ENCODE measurements around the gene ZBED4. TPM values are rescaled to one million over a fixed set of nuclear protein-coding genes. Genes with fewer than 3 reads are reported as not detected.

The ZBED4 gene
- total RNA-seq, 2 experiments from 2014 or later, result 19.7 to 20.1 TPM

DNA sequence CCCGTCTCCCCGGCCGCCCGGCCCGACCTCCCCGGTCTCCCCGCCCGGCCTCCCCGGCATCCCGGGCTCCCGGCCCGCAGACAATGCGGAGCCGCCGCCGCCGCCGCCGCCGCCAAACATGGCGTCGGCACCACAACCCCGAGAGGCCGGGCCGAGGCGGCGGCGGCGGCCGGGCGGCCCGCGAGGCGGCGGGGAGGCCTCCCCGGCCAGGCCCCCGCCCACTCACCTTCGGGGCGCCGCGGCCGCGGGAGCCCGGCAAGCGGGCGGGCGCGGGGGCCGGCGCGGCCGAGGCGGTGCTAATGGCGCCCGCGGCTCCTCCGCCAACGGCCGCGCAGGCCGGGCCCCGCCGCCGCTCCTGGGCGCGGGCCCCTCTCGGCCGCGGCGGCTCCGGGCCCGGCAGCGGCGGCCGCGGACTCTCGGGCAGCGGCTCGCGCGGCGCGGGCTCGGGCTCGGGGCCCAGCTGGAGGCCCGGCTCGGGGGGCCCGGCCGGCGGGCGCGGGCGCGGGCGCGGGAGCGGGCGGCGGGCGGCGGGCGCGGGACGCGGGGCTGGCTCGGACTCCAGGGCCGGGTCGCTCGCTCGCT lies 26.3 kb upstream of the ZBED4 start:
- peaks cover 31% of the 10 kb centered on the region for H3K36me3 Mint-ChIP-seq (ENCODE audit: low read depth)
- H3K27ac Mint-ChIP-seq, result no peak overlapping the region
- ChIA-PET POLR2A (no interaction called here), CTCF (no interaction called here)
- TF ChIP-seq, protein P1, sequence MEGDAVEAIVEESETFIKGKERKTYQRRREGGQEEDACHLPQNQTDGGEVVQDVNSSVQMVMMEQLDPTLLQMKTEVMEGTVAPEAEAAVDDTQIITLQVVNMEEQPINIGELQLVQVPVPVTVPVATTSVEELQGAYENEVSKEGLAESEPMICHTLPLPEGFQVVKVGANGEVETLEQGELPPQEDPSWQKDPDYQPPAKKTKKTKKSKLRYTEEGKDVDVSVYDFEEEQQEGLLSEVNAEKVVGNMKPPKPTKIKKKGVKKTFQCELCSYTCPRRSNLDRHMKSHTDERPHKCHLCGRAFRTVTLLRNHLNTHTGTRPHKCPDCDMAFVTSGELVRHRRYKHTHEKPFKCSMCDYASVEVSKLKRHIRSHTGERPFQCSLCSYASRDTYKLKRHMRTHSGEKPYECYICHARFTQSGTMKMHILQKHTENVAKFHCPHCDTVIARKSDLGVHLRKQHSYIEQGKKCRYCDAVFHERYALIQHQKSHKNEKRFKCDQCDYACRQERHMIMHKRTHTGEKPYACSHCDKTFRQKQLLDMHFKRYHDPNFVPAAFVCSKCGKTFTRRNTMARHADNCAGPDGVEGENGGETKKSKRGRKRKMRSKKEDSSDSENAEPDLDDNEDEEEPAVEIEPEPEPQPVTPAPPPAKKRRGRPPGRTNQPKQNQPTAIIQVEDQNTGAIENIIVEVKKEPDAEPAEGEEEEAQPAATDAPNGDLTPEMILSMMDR (IDR thresholded peaks at IDR 0.05), result no peak
- peaks cover 2% of the 10 kb centered on the region for H3K9me3 Mint-ChIP-seq
- DNase-seq, result no peak
- H3K27me3 Mint-ChIP-seq, result no peaks in the 10 kb centered on the region
- H3K4me1 Mint-ChIP-seq (ENCODE audit: low read depth), result peaks cover 45% of the 10 kb centered on the region
- H3K4me3 Mint-ChIP-seq, result peak overlapping the region; percentile 54
- intact Hi-C loops (cut with micrococcal nuclease), result no loop called here
- peak; percentile 3 for ATAC-seq

DNA sequence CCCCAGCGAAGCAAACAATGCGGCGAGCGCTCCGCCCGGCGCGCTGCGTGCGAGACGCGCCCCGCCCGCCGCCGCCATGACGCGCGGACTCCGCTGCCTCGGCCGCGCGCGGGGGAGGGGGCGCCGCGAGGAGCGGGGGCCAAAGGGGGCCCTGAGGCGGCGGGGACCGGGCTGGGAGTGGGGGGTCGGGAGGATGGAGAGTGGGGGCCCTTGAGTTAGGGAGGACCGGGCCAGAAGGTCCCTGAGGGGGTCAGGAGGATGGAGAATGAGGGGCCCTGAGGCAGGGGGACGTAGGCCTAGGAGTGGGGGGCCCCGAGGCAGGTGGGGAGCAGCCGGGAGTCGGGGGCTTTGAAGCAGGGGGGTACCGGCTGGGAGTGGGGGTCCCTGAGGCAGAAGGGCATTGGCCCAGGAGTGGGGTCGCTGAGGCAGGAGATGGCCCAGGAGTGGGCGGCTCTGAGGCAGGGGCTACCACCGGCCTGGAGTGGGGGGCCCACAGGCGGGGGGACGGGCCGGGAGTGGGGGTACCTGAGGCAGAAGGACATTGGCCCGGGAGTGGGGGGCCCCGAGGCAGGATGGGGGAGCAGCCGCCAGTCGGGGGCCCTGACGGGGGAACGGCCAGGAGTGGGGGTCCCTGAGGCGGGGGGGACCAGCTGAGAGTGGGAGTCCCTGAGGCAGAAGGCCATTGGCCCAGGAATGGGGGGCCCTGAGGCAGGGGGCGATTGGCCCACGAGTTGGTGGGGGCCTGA lies 25.6 kb upstream of the ZBED4 start, which contains the start of gene BRD1:
TSS of gene BRD1 (minus strand) at position 21 of the 746 bp plus-strand sequence. CDS start 3,556 bp downstream, outside the sequence.
- Mint-ChIP-seq H3K9me3 (peaks cover 2% of the 10 kb centered on the region), H3K27ac (peak within 1 kb of the TSS; percentile 95), H3K27me3 (no peaks in the 10 kb centered on the region), H3K4me3 (peak within 1 kb of the TSS; percentile 90), H3K4me1 (ENCODE audit: low read depth) (peaks cover 40% of the 10 kb centered on the region), H3K36me3 (ENCODE audit: low read depth) (peaks cover 24% of the 10 kb centered on the region)
- ATAC-seq, result peak; percentile 51
- CTCF ChIA-PET, result no interaction called here
- peak; percentile 50 for DNase-seq
- TF ChIP-seq, protein P1 (IDR thresholded peaks at IDR 0.05), result no peak
- POLR2A ChIA-PET, result interaction anchor here (1.1 to 1.5 kb wide), 2 partner anchors 11 to 143 kb away, joined by 3 to 4 read pairs; no protein-coding TSS in a partner anchor
- intact Hi-C loops (cut with micrococcal nuclease), result no loop called here

DNA sequence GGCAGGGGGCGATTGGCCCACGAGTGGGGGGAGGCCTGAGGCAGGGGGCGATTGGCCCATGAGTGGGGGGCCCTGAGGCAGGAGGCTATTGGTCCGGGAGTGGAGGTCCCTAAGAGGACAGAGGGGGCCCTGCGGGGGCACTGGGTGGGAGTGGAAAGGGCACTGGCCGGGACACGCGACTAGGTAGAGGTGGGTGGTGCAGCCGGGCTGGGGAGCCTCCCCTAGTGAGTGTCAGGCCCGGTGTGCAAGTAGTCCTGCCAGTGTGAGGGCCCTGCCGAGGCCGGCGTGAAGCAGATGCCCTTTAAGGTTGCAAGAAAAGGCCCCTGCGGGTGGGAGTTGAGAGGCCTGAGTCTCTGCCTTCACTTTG lies 25.1 kb upstream of the ZBED4 start:
- H3K4me1 Mint-ChIP-seq (ENCODE audit: low read depth), result peaks cover 41% of the 10 kb centered on the region
- DNase-seq, result no peak
- ATAC-seq, result no peak
- H3K9me3 Mint-ChIP-seq, result peaks cover 2% of the 10 kb centered on the region
- TF ChIP-seq, protein P1 (IDR thresholded peaks at IDR 0.05), result no peak
- ChIA-PET CTCF (no interaction called here), POLR2A (interaction anchor here (1.1 to 1.5 kb wide), 2 partner anchors 10 to 142 kb away, joined by 3 to 4 read pairs; no protein-coding TSS in a partner anchor)
- peaks cover 22% of the 10 kb centered on the region for H3K36me3 Mint-ChIP-seq (ENCODE audit: low read depth)
- peak overlapping the region; percentile 69 for H3K4me3 Mint-ChIP-seq
- H3K27ac Mint-ChIP-seq, result peak overlapping the region; percentile 82
- no peaks in the 10 kb centered on the region for H3K27me3 Mint-ChIP-seq
- intact Hi-C loops (cut with micrococcal nuclease), result no loop called here

DNA sequence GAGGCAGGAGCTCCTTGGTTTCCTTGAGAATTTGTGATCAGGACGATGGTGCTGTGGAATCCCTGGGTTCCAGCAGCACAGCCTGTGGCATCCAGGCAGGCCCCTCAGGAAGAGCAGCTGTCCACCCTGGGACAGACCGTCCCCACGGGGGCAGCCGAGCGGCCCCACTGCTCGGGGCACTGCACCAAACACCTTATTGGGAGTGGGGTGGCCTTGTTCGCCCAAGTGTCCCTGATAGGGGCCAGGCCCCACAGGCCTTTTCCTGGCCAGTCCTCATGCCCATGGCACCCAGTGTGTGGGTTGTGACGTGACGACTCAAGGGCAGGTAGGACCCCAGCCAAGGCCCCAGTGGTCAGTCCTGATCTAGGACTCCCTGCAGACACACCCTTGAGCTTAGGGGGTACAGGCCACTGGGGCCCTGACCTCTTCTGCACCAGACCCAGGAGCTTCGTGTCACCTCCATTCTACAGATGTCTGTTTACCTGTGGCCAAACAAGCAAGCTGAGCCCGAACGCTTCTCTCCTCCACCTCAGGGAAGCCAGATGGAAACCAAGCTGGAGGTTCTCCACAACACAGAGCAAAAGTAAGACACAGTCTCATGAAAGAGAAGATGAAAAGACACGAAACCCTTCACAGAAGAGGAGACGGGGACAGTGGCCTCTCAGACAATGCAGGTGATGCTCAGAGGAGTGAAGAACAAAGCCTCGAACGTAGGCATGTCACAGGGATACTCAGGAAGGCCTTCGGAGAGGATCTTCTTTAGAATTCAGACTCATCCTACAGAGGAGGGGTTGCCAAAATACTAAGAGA lies 24.4 kb upstream of the ZBED4 start:
- CTCF ChIA-PET, result no interaction called here
- intact Hi-C loops (cut with micrococcal nuclease), result no loop called here
- peaks cover 40% of the 10 kb centered on the region for H3K4me1 Mint-ChIP-seq (ENCODE audit: low read depth)
- ATAC-seq (no peak), DNase-seq (no peak)
- peaks cover 2% of the 10 kb centered on the region for H3K9me3 Mint-ChIP-seq
- no peaks in the 10 kb centered on the region for H3K27me3 Mint-ChIP-seq
- TF ChIP-seq, protein P1 (IDR thresholded peaks at IDR 0.05), result no peak
- peaks cover 15% of the 10 kb centered on the region for H3K36me3 Mint-ChIP-seq (ENCODE audit: low read depth)
- H3K4me3 Mint-ChIP-seq, result peak overlapping the region; percentile 69
- POLR2A ChIA-PET, result interaction anchor here (0.7 to 1.5 kb wide), 4 partner anchors 9 to 141 kb away, joined by 3 to 4 read pairs (median 3); no protein-coding TSS in a partner anchor
- peak overlapping the region; percentile 82 for H3K27ac Mint-ChIP-seq

Measured in activated CD8-positive, alpha-beta T cell treated with anti-CD3 and anti-CD28 coated beads for 36 hours (primary cell).